Forelimb muscle (tissue), 1 donor: ENCODE results near the gene TEX53. TPM values are rescaled to one million over a fixed set of nuclear protein-coding genes. Genes with fewer than 3 reads are reported as not detected.

Experiments
- DNase-seq: peaks from one replicate; pipeline ENCODE4 v3.0.0-alpha.2; 2013; ENCODE audit warnings: low read depth
- polyA plus RNA-seq: library from polyadenylated mRNA; unstranded; fragments of 120-200 nt; gene quantifications from one replicate; pipeline ENCODE4 v1.2.1, GENCODE V29; 2013; ENCODE audit not compliant: insufficient read length

The TEX53 gene
- polyA plus RNA-seq, 1 donor = not detected

GRCh38 chr9:114638404-114638803 lies 19.2 kb downstream of the TEX53 start:
- DNase-seq = no peak

- DNase-seq = no peak
Observed at GRCh38 chr9:114634387-114634786, 23.2 kb downstream of the TEX53 start.

GRCh38 chr9:114633438-114634089 lies 24.0 kb downstream of the TEX53 start:
- no peak for DNase-seq

DNA sequence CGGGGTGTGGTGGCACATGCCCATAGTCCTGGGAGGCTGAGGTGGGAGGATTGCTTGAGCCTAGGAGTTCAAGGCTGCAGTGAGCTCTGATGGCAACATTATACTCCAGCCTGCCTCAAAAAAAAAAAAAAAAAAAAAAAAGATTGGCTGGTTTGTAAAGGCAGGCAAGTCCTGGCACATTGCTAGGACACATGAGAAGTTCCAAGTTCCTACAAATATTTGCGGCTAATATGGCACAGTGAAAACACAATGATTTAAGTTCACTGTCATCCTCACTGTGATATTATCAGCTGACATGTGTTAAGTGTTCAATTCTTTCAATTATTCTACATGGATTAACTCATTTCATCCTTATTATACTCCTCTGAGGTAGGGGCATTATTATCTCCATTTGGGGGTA lies 26.4 kb downstream of the TEX53 start:
- no peak for DNase-seq

DNA sequence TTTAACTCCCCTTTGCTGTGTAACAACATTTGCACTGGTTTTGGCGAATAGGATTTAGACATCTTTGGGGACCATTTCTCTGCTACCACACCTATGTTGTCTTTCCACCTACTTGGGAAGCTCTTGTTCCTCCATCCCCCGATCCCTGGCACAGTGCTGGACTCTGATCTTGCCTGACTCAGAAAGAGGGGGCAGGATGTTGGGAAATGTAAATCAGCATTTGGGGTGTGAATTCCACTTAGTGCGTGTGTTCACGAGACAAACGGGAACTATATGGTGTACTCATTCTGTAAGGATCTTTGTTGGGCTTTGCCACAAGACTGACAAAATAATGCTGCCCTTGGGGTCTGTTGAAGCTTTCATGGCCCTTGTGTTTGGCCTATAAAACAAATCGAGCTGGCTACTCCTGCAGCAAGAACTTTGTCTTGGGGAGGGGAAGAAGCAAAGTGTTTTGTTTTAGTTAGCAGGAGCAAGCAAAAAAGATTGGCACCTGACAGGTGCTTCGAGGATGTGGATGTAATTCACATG lies 28.0 kb downstream of the TEX53 start:
- no peak for DNase-seq

DNA sequence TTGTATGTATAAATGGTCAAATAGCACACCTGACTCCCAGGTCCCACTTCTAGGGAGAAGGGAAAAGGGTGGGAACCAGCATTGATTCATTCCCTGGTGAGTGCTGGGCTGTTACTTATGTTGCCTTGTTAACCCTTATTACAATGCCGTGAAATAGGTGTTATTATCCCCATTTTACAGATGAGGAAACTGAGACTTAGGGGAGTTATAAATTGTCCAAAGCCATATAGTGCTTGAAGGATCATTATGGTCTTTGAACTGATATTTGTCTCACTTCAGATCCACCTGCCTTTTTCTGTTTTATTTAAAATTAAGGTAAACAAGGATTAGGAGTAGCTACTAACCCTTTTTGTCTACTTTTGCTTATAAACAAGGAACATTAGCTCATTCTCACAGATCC lies 30.1 kb downstream of the TEX53 start:
- no peak for DNase-seq

- DNase-seq = no peak
Observed at GRCh38 chr9:114626415-114627020, 31.1 kb downstream of the TEX53 start.

DNA sequence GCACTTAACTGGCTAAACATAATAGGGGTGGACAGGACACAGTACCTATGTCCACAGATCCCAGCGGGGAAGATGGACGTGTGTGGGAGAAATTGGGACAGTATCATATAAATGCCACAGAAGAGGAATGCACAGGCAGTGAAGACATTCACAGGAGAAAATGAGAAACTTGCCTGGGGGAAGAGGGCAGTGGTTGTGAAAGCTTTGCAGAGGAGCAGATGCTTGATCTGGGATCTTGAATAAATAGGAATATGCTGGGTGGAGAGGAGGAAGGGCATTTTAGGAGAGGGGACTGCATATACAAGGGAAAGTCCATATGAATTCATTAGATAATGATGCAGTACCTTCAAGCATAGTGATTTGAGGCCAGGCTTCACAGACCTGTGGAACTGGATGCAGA lies 32.9 kb downstream of the TEX53 start:
- no peak for DNase-seq

DNA sequence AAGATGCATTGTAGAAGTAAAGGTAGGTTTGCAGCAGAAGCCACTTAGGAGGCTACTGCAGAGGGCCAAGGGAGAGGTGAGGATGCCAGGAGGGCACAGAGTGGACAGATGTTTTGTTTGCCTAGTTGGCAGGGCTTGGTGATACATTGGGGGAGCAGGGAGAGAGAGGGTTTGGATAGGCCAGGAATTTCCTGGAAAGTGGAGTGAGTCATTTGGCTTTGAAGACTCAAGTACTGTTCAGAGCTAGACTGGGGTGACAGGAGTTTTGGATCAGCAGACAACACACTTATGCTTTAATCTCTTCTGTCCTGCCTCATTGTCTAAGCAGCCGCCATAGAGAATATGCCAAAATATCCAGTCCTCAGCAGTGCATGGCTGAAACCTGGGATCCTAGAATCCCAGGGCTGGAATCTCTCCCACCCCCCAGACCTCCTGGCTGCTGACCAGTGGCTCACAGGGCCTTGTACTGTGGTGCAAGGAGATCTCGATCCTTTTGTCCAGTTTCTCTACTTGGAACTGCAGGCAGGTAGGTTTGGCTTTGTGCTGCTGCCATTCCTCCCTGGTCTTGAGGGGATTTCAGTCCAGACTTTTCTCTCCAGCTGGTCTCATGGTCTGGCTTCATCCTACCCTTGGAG lies 35.5 kb downstream of the TEX53 start:
- no peak for DNase-seq

- DNase-seq = no peak
Observed at GRCh38 chr9:114621561-114621960, 36.0 kb downstream of the TEX53 start.

DNA sequence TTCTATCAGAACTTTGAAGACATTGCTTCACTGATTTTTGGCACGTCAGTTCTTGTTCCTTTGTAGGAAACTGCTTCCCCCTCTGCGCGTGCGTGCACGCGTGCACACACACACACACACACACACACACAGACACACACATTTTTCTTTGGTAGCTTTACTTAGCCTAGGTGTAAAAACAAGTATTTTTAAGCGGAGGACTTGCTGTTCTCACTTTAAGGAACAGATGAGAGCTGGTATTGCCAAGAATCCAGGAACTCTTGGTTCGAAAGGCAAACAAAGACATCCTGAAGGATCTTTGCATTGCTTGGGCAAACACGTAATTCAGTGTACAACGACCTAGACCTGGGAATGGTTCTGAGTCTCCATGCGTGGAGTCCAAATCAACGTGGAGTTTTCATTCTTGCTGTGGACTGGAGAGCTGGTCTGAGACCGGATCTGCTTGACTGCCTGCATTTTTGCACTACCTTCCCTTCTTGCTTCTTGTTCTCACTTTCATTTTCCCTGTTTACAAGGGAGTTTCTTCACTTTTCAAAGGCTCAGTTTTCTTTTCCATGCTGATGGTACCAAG lies 38.3 kb downstream of the TEX53 start:
- no peak for DNase-seq

- no peak for DNase-seq
Observed at GRCh38 chr9:114616684-114617520, 40.7 kb downstream of the TEX53 start.

DNA sequence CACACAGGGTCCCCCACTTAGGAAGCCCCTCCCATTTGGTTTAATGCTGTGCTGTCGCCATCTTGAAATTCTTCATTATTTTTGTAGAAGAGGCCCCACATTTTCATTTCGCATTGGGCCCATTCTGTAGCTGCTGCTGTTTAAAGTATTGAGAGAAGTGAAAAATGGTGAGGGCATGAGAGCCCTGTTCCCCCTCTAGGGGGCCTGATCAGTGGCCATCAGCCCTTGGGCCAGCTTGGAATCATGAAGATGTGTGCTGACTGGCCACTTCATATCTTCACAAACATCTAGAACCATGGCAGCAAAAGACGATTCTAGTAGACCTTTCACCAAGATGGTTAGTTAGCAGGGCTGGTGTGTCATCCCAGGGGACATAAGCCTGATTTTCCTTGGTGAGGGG lies 43.2 kb downstream of the TEX53 start:
- no peak for DNase-seq

DNA sequence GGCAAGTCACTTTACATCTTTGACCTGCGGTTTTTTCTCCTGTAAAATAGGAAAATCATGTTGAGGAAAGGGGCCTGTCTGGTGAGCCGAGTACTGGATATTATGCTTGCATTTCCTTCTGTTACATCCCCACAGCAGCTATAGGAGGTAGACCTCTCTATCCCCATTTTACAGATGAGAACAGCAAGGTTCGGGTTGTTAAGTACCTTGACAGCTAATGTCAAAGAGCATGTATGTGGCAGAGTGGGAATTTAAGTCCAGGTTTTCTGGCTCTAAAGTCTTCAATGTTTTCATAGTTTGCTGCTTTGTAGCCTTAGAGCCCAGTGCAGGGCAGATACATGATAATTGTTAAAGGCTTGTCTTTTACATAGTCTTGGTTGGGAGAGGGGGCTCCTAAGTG lies 43.7 kb downstream of the TEX53 start:
- no peak for DNase-seq

- DNase-seq = no peak
Observed at GRCh38 chr9:114613087-114613486, 44.5 kb downstream of the TEX53 start.

GRCh38 chr9:114612272-114612923 lies 45.2 kb downstream of the TEX53 start:
- DNase-seq = no peak

GRCh38 chr9:114611516-114612271 lies 45.9 kb downstream of the TEX53 start:
- DNase-seq = no peak

GRCh38 chr9:114608525-114608796 lies 49.1 kb downstream of the TEX53 start:
- no peak for DNase-seq

DNA sequence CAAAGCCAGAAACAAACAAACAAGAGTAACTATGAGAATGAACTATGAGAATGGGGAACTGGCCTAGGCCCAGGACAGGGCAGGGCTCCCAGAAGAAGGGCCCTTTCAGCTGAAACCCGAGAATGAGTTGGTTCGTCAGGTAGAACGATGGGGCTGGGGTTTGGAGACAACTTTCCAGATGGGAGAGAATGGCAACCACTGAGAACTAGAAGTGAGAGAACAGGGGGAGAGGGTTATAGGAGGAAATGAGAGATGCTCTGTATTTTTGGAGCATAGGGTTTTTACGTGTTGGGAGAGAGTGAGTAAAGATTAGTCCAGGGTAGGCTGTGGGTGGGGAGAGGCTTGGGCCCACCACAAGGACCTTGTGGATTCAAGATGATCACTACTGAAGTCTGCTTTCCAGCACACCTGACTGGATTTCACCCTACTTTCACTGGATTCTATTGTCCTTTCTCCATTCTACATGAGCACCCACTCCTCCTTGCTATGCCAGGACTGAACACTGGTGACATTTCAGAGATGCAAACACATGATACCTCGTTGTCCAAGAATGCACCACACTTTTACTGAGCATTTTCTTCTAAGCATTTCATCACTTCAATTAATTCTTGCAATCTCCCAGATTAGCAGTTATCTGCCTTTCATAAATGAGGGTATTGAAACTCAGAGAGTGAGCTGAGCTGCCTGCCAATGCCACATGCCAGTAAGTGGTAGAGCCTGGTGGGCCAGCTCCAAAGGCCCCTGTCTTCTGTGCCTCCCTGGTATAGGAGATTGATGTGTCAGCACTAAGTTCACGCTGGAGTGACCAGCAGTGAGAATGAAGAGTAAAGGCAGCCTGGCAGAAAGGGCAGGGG lies 49.7 kb downstream of the TEX53 start:
- no peak for DNase-seq
